HL-60/S4 (cell line): ENCODE results near the gene DMBT1.
"Not testable (repeated sequence)": the region's sequence is repeated elsewhere in the genome, so short reads cannot be mapped to it uniquely, and the experiment has no call there.

Source experiments
- in situ Hi-C: fragments of 300-500 bp; cut with MboI; formaldehyde crosslinking; loops from 2 replicates; pipeline ENCODE4 v1.14.3; 2022; ENCODE audit warnings: low sequenced_read_pairs

DMBT1 gene

DNA sequence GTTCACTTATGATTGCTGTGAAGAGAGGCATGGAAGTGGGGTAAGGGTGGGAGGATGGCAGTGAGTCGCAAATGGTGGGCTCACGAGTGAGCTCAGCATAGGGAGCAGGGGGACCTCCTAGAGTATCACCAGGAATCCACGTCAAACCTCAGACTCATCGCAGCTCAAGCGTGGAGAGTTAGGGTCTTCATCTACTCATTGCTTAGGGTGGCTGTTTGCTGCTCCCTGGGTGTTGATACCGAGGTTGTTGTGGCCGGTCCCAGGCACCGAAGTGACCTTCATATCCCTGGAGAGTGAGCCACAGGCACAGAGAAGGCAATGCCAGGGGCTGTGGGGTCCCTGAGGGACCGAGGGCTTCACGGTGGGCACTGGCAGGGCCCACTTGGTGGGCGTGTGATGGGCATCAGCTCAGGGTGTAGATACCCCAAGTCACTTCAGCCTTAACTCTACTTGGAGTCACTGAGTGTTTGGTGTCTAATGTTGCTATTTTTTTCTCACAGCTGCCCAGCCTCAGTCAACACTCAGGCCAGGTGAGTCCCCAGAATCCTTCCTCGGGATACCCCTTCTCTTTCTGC, 16.8 kb downstream of the DMBT1 start:
- in situ Hi-C loops, result no loop called here

GRCh38 chr10:122586070-122586469, 25.5 kb downstream of the DMBT1 start:
- in situ Hi-C loops, result not testable (repeated sequence)

GRCh38 chr10:122587098-122587760, 26.7 kb downstream of the DMBT1 start:
- in situ Hi-C loops, result no loop called here

DNA sequence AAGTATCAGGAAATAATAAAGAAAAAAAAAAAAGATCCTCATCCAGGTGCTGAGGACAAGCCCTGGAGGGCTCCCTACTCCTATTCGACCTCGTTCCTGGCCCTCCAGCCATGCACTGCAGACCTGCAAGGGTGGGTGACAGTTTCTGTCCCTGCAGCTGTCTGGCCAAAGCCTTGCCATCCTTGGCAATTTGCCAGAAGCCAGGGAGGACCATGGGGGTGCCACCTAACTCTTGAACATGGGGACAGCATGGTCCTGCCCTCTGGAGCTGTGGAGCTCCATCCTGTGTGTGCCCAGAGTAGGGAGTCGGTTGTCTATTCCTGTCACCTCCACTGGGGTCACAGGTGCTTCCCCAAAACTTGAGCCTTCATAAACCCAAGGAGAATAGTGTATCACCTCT, 27.8 kb downstream of the DMBT1 start:
- in situ Hi-C loops, result no loop called here

DNA sequence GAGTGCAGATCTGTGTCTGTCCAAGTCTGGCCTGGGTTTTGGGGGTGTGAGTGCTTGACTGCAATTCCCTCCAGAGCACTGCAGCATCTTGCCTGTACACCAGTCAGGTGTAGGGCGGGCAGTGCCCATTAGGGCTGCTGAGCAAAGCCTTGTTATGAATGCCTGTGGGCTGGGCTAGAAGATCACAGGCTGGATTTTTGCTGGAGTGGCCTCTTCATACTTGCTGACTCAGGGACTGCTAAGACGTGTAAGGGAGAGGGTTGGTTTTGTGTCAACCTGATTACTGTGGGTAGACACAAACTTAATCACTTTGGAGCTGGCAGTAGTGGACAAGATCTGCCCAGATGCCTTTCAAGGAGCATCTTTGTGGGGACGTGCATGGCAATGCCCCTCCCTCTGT, 29.6 kb downstream of the DMBT1 start:
- in situ Hi-C loops, result no loop called here

- in situ Hi-C loops, result no loop called here
Measured at GRCh38 chr10:122591736-122592135, 31.2 kb downstream of the DMBT1 start.

- in situ Hi-C loops, result no loop called here
Measured at GRCh38 chr10:122592161-122592560, 31.6 kb downstream of the DMBT1 start.

DNA sequence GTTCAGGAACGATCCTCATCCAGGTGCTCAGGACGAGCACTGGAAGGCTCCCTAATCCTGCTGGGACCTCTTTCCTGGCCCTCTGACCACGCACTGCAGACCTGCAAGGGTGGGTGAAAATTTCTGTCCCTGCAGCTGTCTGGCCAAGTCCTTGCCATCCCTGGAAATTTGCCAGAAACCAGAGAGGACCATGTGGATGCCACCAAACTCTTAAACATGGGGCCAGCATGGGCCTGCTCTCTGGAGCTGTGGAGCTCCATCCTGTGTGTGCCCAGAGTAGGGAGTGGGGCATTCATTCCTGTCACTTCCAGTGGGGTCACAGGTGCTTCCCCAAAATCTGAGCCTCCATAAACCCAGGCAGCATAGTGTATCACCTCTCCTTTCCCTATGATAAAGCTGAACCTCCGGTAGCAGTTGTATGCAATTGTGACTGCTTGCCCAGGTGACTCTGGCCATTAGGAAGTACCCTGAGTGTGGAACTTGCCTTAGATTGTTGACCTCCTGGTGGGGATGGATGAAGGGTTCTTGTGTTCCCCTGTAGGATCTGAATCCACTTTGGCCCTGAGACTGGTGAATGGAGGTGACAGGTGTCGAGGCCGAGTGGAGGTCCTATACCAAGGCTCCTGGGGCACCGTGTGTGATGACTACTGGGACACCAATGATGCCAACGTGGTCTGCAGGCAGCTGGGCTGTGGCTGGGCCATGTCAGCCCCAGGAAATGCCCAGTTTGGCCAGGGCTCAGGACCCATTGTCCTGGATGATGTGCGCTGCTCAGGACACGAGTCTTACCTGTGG, 57.1 kb downstream of the DMBT1 start:
- in situ Hi-C loops, result no loop called here

DNA sequence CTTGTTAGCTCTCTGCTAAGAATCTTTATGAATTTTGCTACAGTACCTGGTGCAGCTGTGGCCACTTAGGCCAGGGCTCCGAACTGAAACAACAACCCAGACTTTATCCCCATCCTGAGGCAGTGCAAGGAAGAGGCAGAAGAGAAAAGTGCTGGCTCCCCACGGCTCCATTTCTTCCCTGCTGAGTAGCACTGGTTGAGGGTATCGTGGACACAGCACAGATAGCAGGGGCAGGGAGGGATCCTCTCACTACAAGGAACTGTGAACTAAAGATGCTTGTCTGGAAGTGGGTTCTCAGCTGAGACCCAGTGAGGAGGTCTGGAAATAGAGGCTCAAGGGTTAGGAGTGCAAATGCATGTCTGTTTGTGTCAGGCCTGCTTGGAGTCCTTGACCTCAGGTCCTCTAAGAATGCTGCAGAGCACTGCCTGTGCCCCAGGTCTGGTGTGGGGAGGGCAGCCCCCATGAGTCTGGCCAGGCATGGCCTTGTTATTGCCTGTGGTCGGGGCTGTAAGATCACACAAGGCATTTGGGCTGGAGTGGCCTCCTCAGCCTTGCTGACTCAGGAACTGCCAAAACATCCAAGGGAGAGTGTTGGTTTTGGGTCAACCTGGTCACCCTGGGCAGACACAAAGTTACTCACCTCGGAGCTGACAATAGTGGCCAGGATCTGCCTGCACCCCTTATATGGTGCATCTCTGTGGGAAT, 58.1 kb downstream of the DMBT1 start:
- in situ Hi-C loops, result no loop called here

DNA sequence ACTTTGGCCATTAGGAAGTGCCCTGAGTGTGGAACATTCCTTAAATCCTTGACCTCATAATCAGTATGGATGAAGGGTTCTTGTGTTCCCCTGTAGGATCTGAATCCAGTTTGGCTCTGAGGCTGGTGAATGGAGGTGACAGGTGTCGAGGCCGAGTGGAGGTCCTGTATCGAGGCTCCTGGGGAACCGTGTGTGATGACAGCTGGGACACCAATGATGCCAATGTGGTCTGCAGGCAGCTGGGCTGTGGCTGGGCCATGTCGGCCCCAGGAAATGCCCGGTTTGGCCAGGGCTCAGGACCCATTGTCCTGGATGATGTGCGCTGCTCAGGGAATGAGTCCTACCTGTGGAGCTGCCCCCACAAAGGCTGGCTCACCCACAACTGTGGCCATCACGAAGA, 60.4 kb downstream of the DMBT1 start:
- in situ Hi-C loops, result not testable (repeated sequence)

DNA sequence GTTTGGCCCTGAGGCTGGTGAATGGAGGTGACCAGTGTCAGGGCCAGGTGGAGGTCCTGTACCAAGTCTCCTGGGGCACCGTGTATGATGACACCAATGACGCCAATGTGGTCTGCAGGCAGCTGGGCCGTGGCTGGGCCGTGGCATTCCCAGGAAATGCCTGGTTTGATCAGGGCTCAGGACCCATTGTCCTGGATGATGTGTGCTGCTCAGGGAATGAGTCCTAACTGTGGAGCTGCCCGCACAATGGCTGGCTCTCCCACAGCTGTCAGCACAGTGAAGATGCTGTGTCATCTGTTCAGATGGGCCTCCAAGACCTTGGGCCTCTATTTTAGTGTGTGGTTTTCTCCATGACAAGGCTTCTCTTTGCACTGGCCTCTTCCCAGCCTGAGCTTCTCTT, 64.0 kb downstream of the DMBT1 start:
- in situ Hi-C loops, result no loop called here

DNA sequence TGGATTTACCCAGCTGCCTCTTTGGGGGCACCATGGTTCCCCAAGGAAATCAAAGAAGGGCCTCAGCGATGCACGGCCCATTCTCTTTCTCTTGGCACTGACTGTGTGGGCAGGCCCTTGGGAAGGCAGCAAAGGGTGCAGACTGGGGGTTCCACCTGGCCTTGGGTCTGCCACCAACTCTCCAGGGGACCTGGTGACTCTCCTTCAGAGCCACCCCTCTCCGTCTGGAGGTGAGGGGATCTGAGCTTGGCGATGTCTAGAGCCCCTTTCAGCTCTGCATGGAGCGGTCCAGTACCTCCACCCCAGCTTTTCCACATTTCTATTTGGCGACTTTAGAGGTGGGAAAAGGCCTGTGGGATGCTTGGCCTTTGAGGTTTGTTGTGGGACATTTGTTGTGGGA, 70.0 kb downstream of the DMBT1 start:
- in situ Hi-C loops, result no loop called here

GRCh38 chr10:122632031-122632430, 71.5 kb downstream of the DMBT1 start:
- in situ Hi-C loops, result no loop called here

DNA sequence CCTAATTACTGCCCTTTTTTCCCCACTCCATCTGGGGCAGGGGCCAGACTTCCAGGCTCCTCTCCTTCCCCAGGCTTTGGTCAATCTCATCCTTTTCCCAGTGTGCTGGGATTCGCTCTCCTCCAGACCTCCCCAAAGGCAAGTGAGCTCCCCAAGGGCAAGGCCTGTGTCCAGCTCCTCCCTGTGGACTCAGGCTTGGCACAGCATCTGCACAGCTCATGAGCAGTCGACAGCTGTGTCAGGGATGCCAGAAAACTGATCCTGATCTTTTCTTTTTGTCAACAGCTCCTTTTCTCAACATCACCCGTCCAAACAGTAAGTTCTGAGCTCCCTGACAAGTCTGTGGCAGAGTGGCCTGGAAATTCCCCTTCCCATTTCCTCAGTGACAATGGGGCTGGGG, 72.0 kb downstream of the DMBT1 start:
- in situ Hi-C loops, result no loop called here

DNA sequence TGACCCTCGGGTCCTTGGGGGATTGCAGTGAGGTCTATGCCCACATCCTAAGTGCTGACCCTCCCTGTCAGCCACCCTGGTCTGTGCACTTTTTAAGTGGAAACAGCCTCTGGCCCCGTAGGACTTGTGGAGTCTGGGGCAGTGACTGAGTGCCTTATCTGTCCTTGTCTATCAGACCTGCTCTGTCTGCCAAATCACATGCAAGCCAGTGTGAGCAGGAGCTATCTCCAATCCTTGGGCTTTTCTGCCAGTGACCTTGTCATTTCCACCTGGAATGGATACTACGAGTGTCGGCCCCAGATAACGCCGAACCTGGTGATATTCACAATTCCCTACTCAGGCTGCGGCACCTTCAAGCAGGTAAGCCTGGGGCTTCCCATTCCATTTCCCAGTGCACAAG, 76.4 kb downstream of the DMBT1 start:
- in situ Hi-C loops, result no loop called here

- in situ Hi-C loops, result no loop called here
Measured at GRCh38 chr10:122637376-122637775, 76.8 kb downstream of the DMBT1 start.

GRCh38 chr10:122638106-122638505, 77.6 kb downstream of the DMBT1 start:
- in situ Hi-C loops, result no loop called here

GRCh38 chr10:122639801-122640200, 79.2 kb downstream of the DMBT1 start:
- in situ Hi-C loops, result no loop called here

GRCh38 chr10:122640921-122641320, 80.4 kb downstream of the DMBT1 start:
- in situ Hi-C loops, result no loop called here

GRCh38 chr10:122642726-122643605, 82.4 kb downstream of the DMBT1 start:
- in situ Hi-C loops, result no loop called here
